ENCODE data around the gene LRPAP1.

Gene LRPAP1

GRCh38 chr4:3492741-3493719, 39.2 kb downstream of the LRPAP1 start (continued):
- TF ChIP-seq ZNF560 (tag by site-specific recombination; IDR thresholded peaks at IDR 0.05; ENCODE audit: borderline replicate concordance), result no peak
- TF ChIP-seq ZNF24 (tag by site-specific recombination; IDR thresholded peaks at IDR 0.05), result no peak
- TF ChIP-seq ZBTB49 (tag by site-specific recombination; IDR thresholded peaks at IDR 0.05; ENCODE audit: low read depth), result no peak
- TF ChIP-seq ZNF530 (tag by site-specific recombination; IDR thresholded peaks at IDR 0.05; ENCODE audit: low read depth), result no peak
- no peak for TF ChIP-seq ZNF785 (tag by site-specific recombination; IDR thresholded peaks at IDR 0.05)
- TF ChIP-seq OVOL3 (tag by site-specific recombination; IDR thresholded peaks at IDR 0.05), result no peak
- TF ChIP-seq, protein P1, sequence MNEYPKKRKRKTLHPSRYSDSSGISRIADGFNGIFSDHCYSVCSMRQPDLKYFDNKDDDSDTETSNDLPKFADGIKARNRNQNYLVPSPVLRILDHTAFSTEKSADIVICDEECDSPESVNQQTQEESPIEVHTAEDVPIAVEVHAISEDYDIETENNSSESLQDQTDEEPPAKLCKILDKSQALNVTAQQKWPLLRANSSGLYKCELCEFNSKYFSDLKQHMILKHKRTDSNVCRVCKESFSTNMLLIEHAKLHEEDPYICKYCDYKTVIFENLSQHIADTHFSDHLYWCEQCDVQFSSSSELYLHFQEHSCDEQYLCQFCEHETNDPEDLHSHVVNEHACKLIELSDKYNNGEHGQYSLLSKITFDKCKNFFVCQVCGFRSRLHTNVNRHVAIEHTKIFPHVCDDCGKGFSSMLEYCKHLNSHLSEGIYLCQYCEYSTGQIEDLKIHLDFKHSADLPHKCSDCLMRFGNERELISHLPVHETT (tag by site-specific recombination; IDR thresholded peaks at IDR 0.05), result no peak
- no peak for TF ChIP-seq ZNF701 (tag by site-specific recombination; IDR thresholded peaks at IDR 0.05)
- TF ChIP-seq ZNF169 (tag by site-specific recombination; IDR thresholded peaks at IDR 0.05), result no peak
- TF ChIP-seq, protein P2, sequence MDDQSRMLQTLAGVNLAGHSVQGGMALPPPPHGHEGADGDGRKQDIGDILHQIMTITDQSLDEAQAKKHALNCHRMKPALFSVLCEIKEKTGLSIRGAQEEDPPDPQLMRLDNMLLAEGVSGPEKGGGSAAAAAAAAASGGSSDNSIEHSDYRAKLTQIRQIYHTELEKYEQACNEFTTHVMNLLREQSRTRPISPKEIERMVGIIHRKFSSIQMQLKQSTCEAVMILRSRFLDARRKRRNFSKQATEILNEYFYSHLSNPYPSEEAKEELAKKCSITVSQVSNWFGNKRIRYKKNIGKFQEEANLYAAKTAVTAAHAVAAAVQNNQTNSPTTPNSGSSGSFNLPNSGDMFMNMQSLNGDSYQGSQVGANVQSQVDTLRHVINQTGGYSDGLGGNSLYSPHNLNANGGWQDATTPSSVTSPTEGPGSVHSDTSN (CRISPR knock-in tag; IDR thresholded peaks at IDR 0.05), result no peak

DNA sequence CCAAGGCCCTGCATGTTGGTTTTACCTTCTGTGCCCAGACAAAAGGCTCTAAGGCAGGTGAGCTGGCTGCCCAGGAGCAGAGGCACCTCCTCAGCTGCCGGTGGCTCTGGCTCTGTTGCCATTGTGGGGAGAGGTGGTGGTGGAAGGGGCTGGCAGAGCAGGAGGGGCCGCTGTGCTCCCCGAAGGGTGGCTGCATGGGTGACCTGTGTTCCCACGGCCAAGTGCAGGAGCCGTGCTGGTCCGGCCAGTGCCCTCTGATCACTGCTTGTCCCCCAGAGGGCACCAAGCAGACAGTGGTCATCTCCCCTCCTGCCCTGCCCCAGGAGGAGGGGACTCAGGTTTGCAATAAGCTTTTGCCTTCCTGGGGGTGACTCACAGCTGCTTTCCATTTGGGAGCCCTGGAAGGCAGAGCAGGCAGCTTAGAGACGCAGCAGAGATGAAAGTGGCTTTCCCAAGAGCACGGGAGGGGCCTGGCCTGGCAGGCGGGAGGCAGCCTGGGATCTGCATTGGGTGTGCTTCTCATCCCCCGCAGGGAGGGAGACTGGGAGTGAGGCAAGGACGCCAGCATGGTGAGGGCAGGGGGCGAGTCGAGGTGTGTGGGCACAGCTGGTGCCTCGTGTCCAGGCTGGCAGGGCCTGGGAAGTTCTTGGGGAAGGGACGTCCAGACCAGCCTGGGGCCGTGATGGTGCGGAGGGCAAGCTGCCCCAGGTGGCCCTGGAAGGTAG, 40.4 kb downstream of the LRPAP1 start:
- no peak overlapping the region for H3K4me3 ChIP-seq (ENCODE audit: low read depth, low read length)
- no peaks in the 10 kb centered on the region for H3K4me1 ChIP-seq (ENCODE audit: control insufficient read depth, insufficient read depth, low read length)
- POLR2A ChIA-PET, result no interaction called here
- no peak for TF ChIP-seq ZNF366 (tag by site-specific recombination; conservative IDR thresholded peaks at IDR 0.05)
- TF ChIP-seq ZNF112 (tag by site-specific recombination; IDR thresholded peaks at IDR 0.05), result no peak
- no peak for TF ChIP-seq KLF7 (tag by site-specific recombination; IDR thresholded peaks at IDR 0.05; ENCODE audit: borderline replicate concordance)
- TF ChIP-seq ZBTB21 (tag by site-specific recombination; IDR thresholded peaks at IDR 0.05), result no peak
- TF ChIP-seq, protein P3, sequence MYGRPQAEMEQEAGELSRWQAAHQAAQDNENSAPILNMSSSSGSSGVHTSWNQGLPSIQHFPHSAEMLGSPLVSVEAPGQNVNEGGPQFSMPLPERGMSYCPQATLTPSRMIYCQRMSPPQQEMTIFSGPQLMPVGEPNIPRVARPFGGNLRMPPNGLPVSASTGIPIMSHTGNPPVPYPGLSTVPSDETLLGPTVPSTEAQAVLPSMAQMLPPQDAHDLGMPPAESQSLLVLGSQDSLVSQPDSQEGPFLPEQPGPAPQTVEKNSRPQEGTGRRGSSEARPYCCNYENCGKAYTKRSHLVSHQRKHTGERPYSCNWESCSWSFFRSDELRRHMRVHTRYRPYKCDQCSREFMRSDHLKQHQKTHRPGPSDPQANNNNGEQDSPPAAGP (tag by site-specific recombination; IDR thresholded peaks at IDR 0.05), result peak; percentile 78; the same call in 1 of the 2 replicates
- TF ChIP-seq ZNF114 (tag by site-specific recombination; IDR thresholded peaks at IDR 0.05), result no peak
- TF ChIP-seq ZNF23 (tag by site-specific recombination; IDR thresholded peaks at IDR 0.05; ENCODE audit: borderline replicate concordance), result no peak
- TF ChIP-seq GLIS1 (tag by site-specific recombination; IDR thresholded peaks at IDR 0.05), result peak; percentile 17; the same call in 1 of the 2 replicates
- no peak for TF ChIP-seq ZNF837 (tag by site-specific recombination; IDR thresholded peaks at IDR 0.05)
- TF ChIP-seq ZNF596 (tag by site-specific recombination; IDR thresholded peaks at IDR 0.05), result no peak
- TF ChIP-seq ZIC2 (tag by site-specific recombination; IDR thresholded peaks at IDR 0.05), result peak; percentile 79
- TF ChIP-seq ZNF132 (tag by site-specific recombination; IDR thresholded peaks at IDR 0.05; ENCODE audit: borderline replicate concordance), result no peak
- CTCF ChIA-PET, result interaction anchor here (0.5 kb wide), 1 partner anchor 10 kb away, joined by 5 read pairs; no protein-coding TSS in a partner anchor
- H3K36me3 ChIP-seq (ENCODE audit: control insufficient read depth in 2 of 2, insufficient read depth in 1 of 2, low read length in 2 of 2), result no peaks in the 10 kb centered on the region
- no peaks in the 10 kb centered on the region for H3K9me3 ChIP-seq (ENCODE audit: control insufficient read depth, insufficient read depth, low read depth, low read length)
- H3K27ac ChIP-seq (ENCODE audit: extremely low read depth, low read depth, low read length), result no peak overlapping the region

Measured in HEK293 (cell line).